DMS114 treated with DMSO at 0.1 percent for 48 hours (cell line): ENCODE measurements around the gene NUDCD3.

Experiments used
- DNase-seq: peaks from one replicate; lab custom pipeline; 2025; ENCODE audit not compliant: unreplicated experiment; lab: John Stamatoyannopoulos, UW

NUDCD3 gene

GRCh38 chr7:44490351-44491200 lies at the start of gene NUDCD3:
Gene NUDCD3 (minus strand): TSS chr7:44490658. CDS start chr7:44490600, 58 bp downstream.
- peak; percentile 86 for DNase-seq

DNA sequence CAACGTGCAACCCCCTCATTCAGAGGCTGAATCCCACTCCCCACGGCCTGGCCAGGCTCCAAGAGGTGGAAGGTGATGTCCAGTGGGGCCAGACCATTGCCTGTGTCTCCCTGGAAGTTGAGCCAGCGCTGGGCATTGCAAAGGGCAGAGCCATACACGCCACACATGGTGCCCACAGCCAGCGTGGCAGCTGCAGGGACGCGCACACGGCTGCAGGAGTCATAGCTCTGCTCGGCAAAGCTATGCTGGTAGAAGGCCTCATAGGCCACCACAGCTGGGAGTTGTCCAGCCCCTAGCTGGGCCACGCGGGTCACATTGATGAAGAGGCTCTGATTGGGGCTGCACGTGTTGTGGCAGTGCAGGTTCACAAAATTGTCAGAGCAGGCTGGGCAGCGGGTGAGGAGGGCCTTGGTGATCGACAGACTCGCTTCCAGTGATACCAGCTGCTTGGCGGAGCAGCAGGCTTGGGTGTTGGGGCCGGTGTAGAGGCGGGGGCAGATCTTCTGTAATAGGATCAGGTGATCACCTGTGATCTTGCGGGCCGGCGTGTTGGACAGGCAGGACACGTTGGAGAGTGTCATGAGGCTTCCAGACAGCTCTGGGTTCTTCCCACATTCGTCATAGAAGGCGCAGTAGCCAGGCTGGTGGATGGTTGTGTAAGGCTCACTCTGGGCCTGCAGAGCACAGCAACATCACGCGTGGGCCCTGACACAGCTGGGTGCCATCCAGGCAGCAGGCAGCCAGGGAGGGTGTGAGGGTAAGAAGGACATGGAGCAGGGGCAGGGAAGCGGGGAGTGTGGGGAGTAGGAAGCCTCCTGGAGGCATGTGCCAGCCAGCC lies 49.4 kb upstream of the NUDCD3 start:
- DNase-seq = no peak

- no peak for DNase-seq
These were observed 48.6 kb upstream of the NUDCD3 start for GRCh38 chr7:44538798-44539668.

GRCh38 chr7:44538093-44538797 lies 47.8 kb upstream of the NUDCD3 start:
- no peak for DNase-seq

DNA sequence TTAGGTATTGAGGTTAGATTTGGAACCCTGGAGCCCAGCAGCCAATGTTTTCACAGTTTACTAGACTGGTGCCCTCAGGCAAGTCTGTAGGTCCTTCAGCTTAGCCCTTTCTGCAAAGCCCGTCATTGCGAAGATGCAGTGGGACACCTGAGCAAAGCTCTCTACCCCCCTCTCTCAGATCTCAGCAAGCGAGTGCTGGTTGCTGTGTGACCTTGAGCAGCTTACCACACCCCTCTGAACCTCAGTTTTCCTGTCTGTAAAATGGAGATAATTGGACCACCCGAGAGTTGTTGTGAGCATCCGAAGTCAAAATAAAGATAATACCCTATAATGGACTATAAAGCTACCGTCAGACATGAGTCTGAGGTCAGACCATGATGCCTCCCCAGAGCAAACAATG lies 47.0 kb upstream of the NUDCD3 start:
- no peak for DNase-seq

- DNase-seq = no peak
These were observed 45.6 kb upstream of the NUDCD3 start for GRCh38 chr7:44536090-44536489.

DNA sequence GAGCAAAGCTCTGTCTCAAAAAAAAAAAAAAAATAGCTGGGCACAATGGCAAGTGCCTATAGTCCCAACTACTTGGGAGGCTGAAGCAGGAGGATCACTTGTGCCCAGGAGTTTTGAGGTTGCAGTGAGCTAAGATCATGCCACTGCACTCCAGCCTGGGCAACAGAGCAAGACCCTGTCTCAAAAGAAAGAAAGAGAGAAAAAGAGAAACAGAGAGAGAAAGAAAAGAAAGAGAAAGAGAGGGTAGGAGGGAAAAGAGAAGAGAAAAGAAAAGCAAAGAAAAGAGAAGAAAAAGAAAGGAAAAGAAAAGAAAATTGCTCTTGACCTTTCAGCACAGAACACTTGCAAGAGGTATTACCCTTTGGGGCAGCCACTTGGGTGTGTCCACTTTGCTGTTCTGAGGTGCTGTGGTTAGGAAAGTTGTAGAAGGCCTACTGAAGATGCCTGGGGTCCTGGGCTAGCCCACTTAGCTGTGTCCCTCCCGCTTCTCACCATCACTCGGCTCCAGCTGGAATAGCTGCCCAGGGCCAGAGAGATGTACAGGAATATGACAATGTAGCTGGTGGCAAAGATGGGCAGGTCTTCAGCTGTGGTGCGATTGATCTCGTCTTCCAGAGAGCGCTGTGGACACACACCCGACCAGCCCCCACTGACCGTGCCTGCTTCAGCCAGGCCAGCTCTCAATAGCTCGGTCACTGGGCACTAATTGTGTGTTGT lies 45.0 kb upstream of the NUDCD3 start:
- DNase-seq = no peak

GRCh38 chr7:44534501-44534900 lies 44.0 kb upstream of the NUDCD3 start:
- peak; percentile 18 for DNase-seq

GRCh38 chr7:44534087-44534486 lies 43.6 kb upstream of the NUDCD3 start:
- DNase-seq = no peak

GRCh38 chr7:44533301-44534055 lies 43.0 kb upstream of the NUDCD3 start:
- DNase-seq = no peak

- no peak for DNase-seq
These were observed 41.2 kb upstream of the NUDCD3 start for GRCh38 chr7:44531421-44532380.

- DNase-seq = no peak
These were observed 40.5 kb upstream of the NUDCD3 start for GRCh38 chr7:44530990-44531389.

GRCh38 chr7:44524811-44525388 lies 34.4 kb upstream of the NUDCD3 start:
- DNase-seq = no peak

DNA sequence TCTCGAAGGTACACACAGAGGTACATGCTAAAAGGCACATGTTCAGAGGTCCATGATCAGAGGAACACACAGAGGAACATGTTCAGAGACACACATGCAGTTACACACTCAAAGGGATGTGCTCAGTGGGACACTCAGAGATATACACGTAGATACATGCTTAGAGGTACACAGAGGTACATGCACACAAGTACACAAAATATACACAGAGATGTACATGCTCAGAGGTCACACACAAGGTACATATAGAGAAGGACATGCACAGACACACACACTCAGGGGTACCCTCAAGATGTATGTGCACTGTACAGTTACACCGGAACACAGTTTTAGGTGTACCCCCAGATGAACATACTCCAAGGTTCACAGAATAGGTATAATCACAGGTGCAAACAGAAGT lies 31.9 kb upstream of the NUDCD3 start:
- no peak for DNase-seq

DNA sequence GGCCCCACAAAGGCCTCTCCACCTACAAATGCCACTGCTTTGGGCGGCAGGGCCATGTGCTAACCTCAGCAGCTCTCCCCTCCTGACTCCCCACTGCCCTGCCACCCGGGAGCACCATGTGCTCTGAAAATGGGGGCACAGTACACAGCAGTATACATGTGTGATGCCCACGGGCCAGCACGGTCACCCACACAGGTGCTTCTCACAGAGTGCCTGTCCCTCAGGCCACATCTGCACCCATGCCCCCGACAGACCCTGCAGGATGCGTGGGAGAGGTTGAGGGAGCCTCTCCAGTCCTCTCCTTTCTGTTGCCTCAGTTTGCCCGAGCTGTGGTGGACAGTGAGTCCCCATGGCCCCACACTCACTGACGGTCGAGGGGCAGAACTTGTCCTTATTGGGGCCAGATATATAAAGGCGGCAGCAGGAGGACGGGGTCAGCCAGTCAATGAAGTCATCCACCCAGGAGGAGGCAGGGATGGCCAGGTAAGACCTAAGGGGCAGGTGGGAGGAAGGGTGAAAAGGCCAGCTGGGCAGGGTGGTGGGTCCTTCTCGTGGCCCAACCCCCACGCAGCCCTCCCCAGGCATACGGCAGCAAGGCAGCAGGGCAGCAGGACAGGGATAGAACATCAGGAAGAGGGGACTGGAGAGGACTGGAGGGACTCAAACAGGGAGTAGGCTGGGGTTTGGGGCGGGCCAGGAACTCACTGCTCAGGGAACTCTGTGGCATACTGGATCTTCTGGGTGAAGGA lies 31.1 kb upstream of the NUDCD3 start:
- DNase-seq = no peak

DNA sequence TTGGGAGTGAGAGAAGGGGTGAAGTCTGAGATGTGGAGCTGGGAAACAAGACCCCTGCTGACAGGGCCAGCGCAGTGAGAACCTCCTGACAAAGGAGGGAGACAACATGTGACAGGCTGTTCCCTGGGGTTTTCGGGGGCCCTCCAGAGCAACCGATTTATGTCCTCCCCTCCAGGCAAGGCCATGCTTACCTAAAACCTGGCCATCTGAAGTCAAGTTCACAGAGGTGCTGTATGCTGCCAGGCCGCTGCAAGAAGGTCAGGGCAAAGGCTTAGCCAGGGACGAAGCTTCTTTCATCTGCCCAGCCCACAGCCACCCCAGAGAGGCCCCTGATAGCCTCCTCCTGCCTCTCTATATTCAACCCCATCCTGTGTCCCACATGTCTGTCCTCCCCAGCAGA lies 30.1 kb upstream of the NUDCD3 start:
- DNase-seq = no peak

DNA sequence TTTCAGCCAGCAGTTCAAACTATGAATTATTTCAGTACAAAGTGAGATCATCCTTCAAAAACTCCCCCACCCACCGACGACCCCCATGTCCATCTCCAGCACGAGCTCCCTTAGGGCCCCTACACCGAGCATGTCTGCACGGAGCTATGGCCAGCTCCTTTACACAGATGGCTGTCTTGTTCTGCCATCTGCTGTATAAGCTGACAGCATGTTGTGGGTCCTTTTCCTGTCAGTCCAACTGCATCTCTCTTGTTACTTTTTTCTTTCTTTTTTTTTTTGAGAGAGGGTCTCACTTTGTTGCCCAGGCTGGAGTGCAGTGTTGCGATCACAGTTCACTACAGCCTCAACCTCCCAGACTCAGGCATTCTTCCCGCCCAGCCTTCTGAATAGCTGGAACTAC lies 29.1 kb upstream of the NUDCD3 start:
- no peak for DNase-seq
